Neural progenitor cell (in vitro differentiated cells): ENCODE measurements around the gene ATP13A4. TPM values are rescaled to one million over a fixed set of nuclear protein-coding genes. Genes with fewer than 3 reads are reported as not detected.

ENCODE experiments used
- DNase-seq: peaks from one replicate; pipeline ENCODE4 v3.0.0-alpha.2; 2016; ENCODE audit warnings: low spot score
- H2AFZ ChIP-seq: fragments of 200-600 bp; sonication (generic); replicated peaks from 2 replicates; pipeline ENCODE4 v1.6.1; 2016; ENCODE audit warnings: antibody characterized with exemption
- H3F3A ChIP-seq: fragments of 200-600 bp; sonication (generic); 2 replicates; pipeline ENCODE4 v1.6.1; 2016; ENCODE audit warnings: antibody characterized with exemption, low read depth
- H3K27ac ChIP-seq: fragments of 200-600 bp; sonication (generic); 2 replicates; pipeline ENCODE4 v1.5.1; 2016; ENCODE audit warnings: mild to moderate bottlenecking
- H3K27me3 ChIP-seq: fragments of 200-600 bp; sonication (generic); 2 replicates; pipeline ENCODE4 v1.6.1; 2016; ENCODE audit warnings: mild to moderate bottlenecking, moderate library complexity
- H3K36me3 ChIP-seq: fragments of 200-600 bp; sonication (generic); 2 replicates; pipeline ENCODE4 v1.5.1; 2016
- H3K4me1 ChIP-seq: fragments of 200-600 bp; sonication (generic); 2 replicates; pipeline ENCODE4 v1.6.1; 2016; ENCODE audit warnings: mixed run types
- H3K4me2 ChIP-seq: fragments of 200-600 bp; sonication (generic); 2 replicates; pipeline ENCODE4 v1.6.1; 2016
- H3K4me3 ChIP-seq: fragments of 200-600 bp; sonication (generic); 2 replicates; pipeline ENCODE4 v1.5.1; 2016
- H3K79me2 ChIP-seq: fragments of 200-600 bp; sonication (generic); 2 replicates; pipeline ENCODE4 v1.6.1; 2016; ENCODE audit warnings: low read depth
- H3K9ac ChIP-seq: fragments of 200-600 bp; sonication (generic); 2 replicates; pipeline ENCODE4 v1.6.1; 2016
- H3K9me3 ChIP-seq: fragments of 200-600 bp; sonication (generic); 2 replicates; pipeline ENCODE4 v1.5.1; 2016; ENCODE audit warnings: low read depth
- H4K20me1 ChIP-seq: fragments of 200-600 bp; sonication (generic); 2 replicates; pipeline ENCODE4 v1.6.1; 2016; ENCODE audit warnings: low read depth
- H3K27ac Mint-ChIP-seq: 3 replicates; pipeline ENCODE4 v1.8.0; 2021; ENCODE audit warnings: mixed read lengths
- H3K27me3 Mint-ChIP-seq: 2 replicates; pipeline ENCODE4 v1.8.0; 2022; ENCODE audit warnings: low read depth, mild to moderate bottlenecking, inconsistent platforms, moderate library complexity, mixed read lengths; ENCODE audit not compliant: insufficient read depth
- H3K36me3 Mint-ChIP-seq: 3 replicates; pipeline ENCODE4 v1.8.0; 2021; ENCODE audit warnings: mixed read lengths
- H3K4me1 Mint-ChIP-seq: 3 replicates; pipeline ENCODE4 v1.8.0; 2021; ENCODE audit warnings: mixed read lengths
- H3K4me3 Mint-ChIP-seq: 3 replicates; pipeline ENCODE4 v1.8.0; 2021; ENCODE audit warnings: mild to moderate bottlenecking, moderate library complexity, mixed read lengths
- H3K9me3 Mint-ChIP-seq: 3 replicates; pipeline ENCODE4 v1.8.0; 2020; ENCODE audit warnings: mixed read lengths
- EZH2 ChIP-seq: fragments of 200-600 bp; sonication (generic); IDR thresholded peaks from 2 replicates; pipeline ENCODE4 v1.6.1; 2017; ENCODE audit warnings: antibody characterized with exemption, mild to moderate bottlenecking, moderate library complexity
- EZH2phosphoT487 ChIP-seq: fragments of 200-600 bp; sonication (generic); IDR thresholded peaks from 2 replicates; pipeline ENCODE4 v1.6.1; 2017; ENCODE audit warnings: antibody characterized with exemption
- total RNA-seq: library from RNA; depleted of rRNA; stranded (reverse); fragments of >200 nt; gene quantifications from 2 replicates; pipeline ENCODE4 v1.2.3, GENCODE V29; 2015; ENCODE audit warnings: low replicate concordance
- TF ChIP-seq, protein P1 (sequence below): fragments of 200-600 bp; sonication (generic); IDR thresholded peaks from 2 replicates; pipeline ENCODE4 v1.5.1; 2017; ENCODE audit warnings: antibody characterized with exemption, mild to moderate bottlenecking

ATP13A4 gene
- total RNA-seq, 1 donor from 2014 or later, result 0.32 TPM

DNA sequence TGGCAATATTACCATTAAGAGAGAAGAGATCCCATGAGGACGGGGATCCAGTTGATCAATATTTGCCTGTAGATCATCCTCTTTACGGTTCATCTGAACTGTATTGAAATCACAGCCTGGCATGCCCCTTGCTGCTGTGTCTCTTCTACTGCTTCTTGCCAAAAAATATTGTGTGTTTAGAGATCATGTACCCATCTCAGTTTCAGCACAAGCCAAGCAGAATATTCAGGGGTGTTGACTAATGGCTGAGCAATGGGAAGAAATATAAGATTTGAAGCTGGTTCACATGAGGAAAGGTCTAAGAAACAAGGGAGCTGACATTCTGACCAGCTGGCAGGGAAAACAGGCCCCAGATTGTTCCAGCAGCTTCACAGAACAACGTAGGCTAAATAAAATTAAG, 197.4 kb downstream of the ATP13A4 start:
- Histone ChIP-seq H3K27ac (no peak overlapping the region), H2AFZ (no peak overlapping the region), H3K79me2 (no peaks in the 10 kb centered on the region), H3K27me3 (no peaks in the 10 kb centered on the region), H3K4me3 (no peak overlapping the region), H3K9me3 (no peaks in the 10 kb centered on the region), H3K9ac (no peak overlapping the region), H3K4me1 (no peaks in the 10 kb centered on the region), H4K20me1 (no peaks in the 10 kb centered on the region), H3F3A (no peaks in the 10 kb centered on the region), H3K4me2 (no peak overlapping the region), H3K36me3 (no peaks in the 10 kb centered on the region)
- H3K4me3 Mint-ChIP-seq, result no peak overlapping the region
- H3K27ac Mint-ChIP-seq, result no peak overlapping the region
- H3K27me3 Mint-ChIP-seq, result peaks cover 4% of the 10 kb centered on the region
- H3K9me3 Mint-ChIP-seq, result no peaks in the 10 kb centered on the region
- H3K36me3 Mint-ChIP-seq, result no peaks in the 10 kb centered on the region
- TF ChIP-seq, protein P1, sequence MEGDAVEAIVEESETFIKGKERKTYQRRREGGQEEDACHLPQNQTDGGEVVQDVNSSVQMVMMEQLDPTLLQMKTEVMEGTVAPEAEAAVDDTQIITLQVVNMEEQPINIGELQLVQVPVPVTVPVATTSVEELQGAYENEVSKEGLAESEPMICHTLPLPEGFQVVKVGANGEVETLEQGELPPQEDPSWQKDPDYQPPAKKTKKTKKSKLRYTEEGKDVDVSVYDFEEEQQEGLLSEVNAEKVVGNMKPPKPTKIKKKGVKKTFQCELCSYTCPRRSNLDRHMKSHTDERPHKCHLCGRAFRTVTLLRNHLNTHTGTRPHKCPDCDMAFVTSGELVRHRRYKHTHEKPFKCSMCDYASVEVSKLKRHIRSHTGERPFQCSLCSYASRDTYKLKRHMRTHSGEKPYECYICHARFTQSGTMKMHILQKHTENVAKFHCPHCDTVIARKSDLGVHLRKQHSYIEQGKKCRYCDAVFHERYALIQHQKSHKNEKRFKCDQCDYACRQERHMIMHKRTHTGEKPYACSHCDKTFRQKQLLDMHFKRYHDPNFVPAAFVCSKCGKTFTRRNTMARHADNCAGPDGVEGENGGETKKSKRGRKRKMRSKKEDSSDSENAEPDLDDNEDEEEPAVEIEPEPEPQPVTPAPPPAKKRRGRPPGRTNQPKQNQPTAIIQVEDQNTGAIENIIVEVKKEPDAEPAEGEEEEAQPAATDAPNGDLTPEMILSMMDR, result no peak
- TF ChIP-seq EZH2phosphoT487 (no peak), EZH2 (no peak)
- no peaks in the 10 kb centered on the region for H3K4me1 Mint-ChIP-seq
- no peak for DNase-seq

- Histone ChIP-seq H4K20me1 (no peaks in the 10 kb centered on the region), H3K4me1 (no peaks in the 10 kb centered on the region), H3K27ac (no peak overlapping the region), H3K4me3 (no peak overlapping the region), H2AFZ (no peak overlapping the region), H3F3A (no peaks in the 10 kb centered on the region), H3K4me2 (no peak overlapping the region), H3K79me2 (no peaks in the 10 kb centered on the region), H3K9me3 (no peaks in the 10 kb centered on the region), H3K9ac (no peak overlapping the region), H3K27me3 (no peaks in the 10 kb centered on the region), H3K36me3 (no peaks in the 10 kb centered on the region)
- Mint-ChIP-seq H3K36me3 (no peaks in the 10 kb centered on the region), H3K27ac (no peak overlapping the region), H3K4me3 (no peak overlapping the region), H3K27me3 (peaks cover 4% of the 10 kb centered on the region), H3K9me3 (no peaks in the 10 kb centered on the region), H3K4me1 (no peaks in the 10 kb centered on the region)
- no peak for DNase-seq
- TF ChIP-seq EZH2, result no peak
- no peak for TF ChIP-seq EZH2phosphoT487
- TF ChIP-seq, protein P1, result no peak
Measured at GRCh38 chr3:193354423-193354822, 200.3 kb downstream of the ATP13A4 start.

Other genes with a start within 250 kb of the ATP13A4 start
- gene ATP13A5, start 176.1 kb downstream of the ATP13A4 start, total RNA-seq, result not detected in 2 replicates
- 69.1 and 125 TPM in 2 replicates for gene OPA1, start 38.3 kb upstream of the ATP13A4 start, total RNA-seq